Thyroid gland (tissue), 4 donors: Measurements from ENCODE around the gene FSTL4.

Experiments used
- CTCF ChIP-seq, 6 experiments: fragments of 200-600 bp in 3 of 6; fragments of 450-650 bp in 3 of 6; sonication (generic) in 3 of 6; IDR thresholded peaks; one replicate each; pipeline ENCODE4 v1.5.1; 2016 to 2019; ENCODE audit warnings: antibody characterized with exemption in 6 of 6, mild to moderate bottlenecking in 2 of 6, inconsistent platforms in 1 of 6, moderate library complexity in 1 of 6
- POLR2A ChIP-seq, 2 donors: fragments of 450-650 bp; IDR thresholded peaks; one replicate each; pipeline ENCODE4 v1.6.1; 2017; ENCODE audit warnings: antibody characterized with exemption in 2 of 2, mild to moderate bottlenecking in 2 of 2, moderate library complexity in 1 of 2

DNA sequence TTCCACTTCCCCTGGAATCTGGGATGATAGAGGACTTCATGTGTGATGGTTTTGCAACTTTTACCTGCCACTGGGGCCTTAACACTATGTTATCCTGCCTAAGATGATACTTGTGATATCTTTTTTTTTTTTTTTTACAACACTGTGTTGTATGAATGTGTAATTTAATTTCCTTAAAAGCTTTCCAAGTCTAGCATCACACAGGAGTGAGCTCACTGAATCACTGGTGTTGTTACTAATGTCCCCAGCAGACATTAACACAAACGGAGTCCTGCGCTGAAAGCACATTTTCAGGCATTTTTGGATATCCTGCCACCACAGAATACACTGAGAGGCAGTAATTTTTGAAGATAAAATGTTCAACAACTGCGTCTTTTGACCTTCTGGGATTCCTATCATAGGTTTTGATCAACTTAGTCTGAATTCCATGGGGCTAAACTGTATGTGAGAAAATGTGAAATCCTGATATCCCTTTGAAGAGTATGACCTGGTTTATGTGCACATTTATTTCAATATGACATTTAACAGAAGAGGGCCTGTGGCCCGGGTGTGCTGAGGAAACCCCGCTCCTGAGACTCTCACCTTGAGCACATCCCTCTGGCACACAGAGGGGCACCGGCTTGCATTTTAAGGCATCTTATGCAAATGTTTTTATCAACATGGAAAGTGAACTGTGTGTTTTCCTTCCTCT, 118.0 kb downstream of the FSTL4 start:
- TF ChIP-seq POLR2A (IDR thresholded peaks at IDR 0.05) (no peak), CTCF (IDR thresholded peaks at IDR 0.05) (no peak)
